Natural killer cell (primary cell): ENCODE data around the gene PDILT. TPM values are rescaled to one million over a fixed set of nuclear protein-coding genes. Genes with fewer than 3 reads are reported as not detected.

ENCODE experiments used
- ATAC-seq, 3 donors: fragments of 150-1000 bp in 2 of 3; fragments of 200-7000 bp in 1 of 3; cut with Tn5 transposase; 1 replicate in 1 of 3; 2 replicates in 2 of 3; pipeline ENCODE4 v1.10.0; 2021; ENCODE audit warnings: mild to moderate bottlenecking in 2 of 3, moderate library complexity in 2 of 3
- DNase-seq, 2 donors: peaks; one replicate each; pipeline versions ENCODE4 v3.0.0 to v3.0.0-alpha.2; 2013 to 2021; ENCODE audit warnings: mixed read lengths in 1 of 2
- H3K27ac ChIP-seq: one replicate; pipeline ENCODE4 v1.5.1; 2013; ENCODE audit warnings: mild to moderate bottlenecking, low read length
- H3K27me3 ChIP-seq: one replicate; pipeline ENCODE4 v1.6.1; 2013; ENCODE audit warnings: low read length; ENCODE audit not compliant: control insufficient read depth, insufficient read depth
- H3K36me3 ChIP-seq: one replicate; pipeline ENCODE4 v1.6.1; 2013; ENCODE audit warnings: low read length; ENCODE audit not compliant: control insufficient read depth, insufficient read depth
- H3K4me1 ChIP-seq: one replicate; pipeline ENCODE4 v1.6.1; 2013; ENCODE audit warnings: low read length; ENCODE audit not compliant: control insufficient read depth, insufficient read depth
- H3K4me3 ChIP-seq: one replicate; pipeline ENCODE4 v1.5.1; 2013; ENCODE audit warnings: low read length
- H3K9me3 ChIP-seq: one replicate; pipeline ENCODE4 v1.6.1; 2013; ENCODE audit warnings: low read length; ENCODE audit not compliant: control insufficient read depth, insufficient read depth
- H3K27ac Mint-ChIP-seq, 2 donors: one replicate each; pipeline ENCODE4 v1.8.0; 2022; ENCODE audit warnings: mild to moderate bottlenecking in 2 of 2, mixed read lengths in 2 of 2, moderate library complexity in 1 of 2
- H3K27me3 Mint-ChIP-seq, 2 donors: one replicate each; pipeline ENCODE4 v1.8.0; 2022; ENCODE audit warnings: low read depth in 2 of 2, mixed read lengths in 2 of 2
- H3K36me3 Mint-ChIP-seq: one replicate; pipeline ENCODE4 v1.8.0; 2022; ENCODE audit warnings: mixed read lengths
- H3K4me1 Mint-ChIP-seq, 2 donors: one replicate each; pipeline ENCODE4 v1.8.0; 2022; ENCODE audit warnings: mixed read lengths in 2 of 2
- H3K4me3 Mint-ChIP-seq: one replicate; pipeline ENCODE4 v1.8.0; 2022; ENCODE audit warnings: mild to moderate bottlenecking, moderate library complexity, mixed read lengths
- H3K9me3 Mint-ChIP-seq, 2 donors: one replicate each; pipeline ENCODE4 v1.8.0; 2022; ENCODE audit warnings: mixed read lengths in 2 of 2
- WGBS: methylation state at CpG from one replicate; pipeline ENCODE4 v1.1.7; 2013; ENCODE audit warnings: missing lambda C conversion rate; ENCODE audit not compliant: insufficient coverage; 5-methylcytosine and 5-hydroxymethylcytosine counted together
- intact Hi-C: fragments of 100-400 bp; cut with micrococcal nuclease; formaldehyde crosslinking; loops from one replicate; pipeline ENCODE4 v1.14.2; 2022
- total RNA-seq, 4 donors: library from RNA; stranded (reverse); fragments of 120-200 nt in 1 of 4; gene quantifications; one replicate each; pipeline versions ENCODE4 v1.2.3 to v1.2.4, GENCODE V29; 2013 to 2022
- TF ChIP-seq, protein P1 (sequence below): fragments of 200-600 bp; IDR thresholded peaks from one replicate; pipeline ENCODE4 v1.8.0; 2022; ENCODE audit warnings: antibody characterized with exemption

Gene PDILT
- total RNA-seq, 3 donors from 2014 or later (not counting 1 experiment from before 2014, with no cell fraction given), result not detected

DNA sequence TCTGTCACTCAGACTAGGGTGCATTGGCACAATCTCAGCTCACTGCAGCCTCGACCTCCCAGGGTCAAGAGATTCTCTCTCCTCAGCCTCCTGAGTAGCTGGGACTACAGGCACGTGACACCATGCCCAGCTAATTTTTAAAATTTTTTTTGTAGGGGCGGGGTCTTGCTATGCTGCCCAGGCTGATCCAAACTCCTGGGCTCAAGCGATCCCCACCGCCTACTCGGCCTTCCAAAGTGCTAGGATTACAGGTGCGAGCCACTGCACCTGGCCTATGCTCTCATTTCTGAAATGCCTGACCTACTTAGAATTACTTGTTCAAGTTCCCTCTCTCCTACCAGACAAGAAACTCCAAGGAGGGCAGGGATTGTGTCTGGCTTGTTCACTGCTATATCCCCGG is 72.1 kb downstream of the PDILT start:
- H3K27me3 Mint-ChIP-seq, result no peaks in the 10 kb centered on the region
- Histone ChIP-seq H3K27me3 (no peaks in the 10 kb centered on the region), H3K27ac (no peak overlapping the region), H3K4me3 (no peak overlapping the region), H3K9me3 (no peaks in the 10 kb centered on the region), H3K4me1 (no peaks in the 10 kb centered on the region), H3K36me3 (no peaks in the 10 kb centered on the region)
- H3K9me3 Mint-ChIP-seq, result no peaks in the 10 kb centered on the region
- H3K4me1 Mint-ChIP-seq, result no peaks in the 10 kb centered on the region
- no peak overlapping the region for H3K4me3 Mint-ChIP-seq
- no peak overlapping the region for H3K27ac Mint-ChIP-seq
- 89% methylated on average over 7 of the region's 8 CpGs for WGBS
- intact Hi-C loops, result no loop called here
- ATAC-seq (no peak), DNase-seq (no peak)
- TF ChIP-seq, protein P1, sequence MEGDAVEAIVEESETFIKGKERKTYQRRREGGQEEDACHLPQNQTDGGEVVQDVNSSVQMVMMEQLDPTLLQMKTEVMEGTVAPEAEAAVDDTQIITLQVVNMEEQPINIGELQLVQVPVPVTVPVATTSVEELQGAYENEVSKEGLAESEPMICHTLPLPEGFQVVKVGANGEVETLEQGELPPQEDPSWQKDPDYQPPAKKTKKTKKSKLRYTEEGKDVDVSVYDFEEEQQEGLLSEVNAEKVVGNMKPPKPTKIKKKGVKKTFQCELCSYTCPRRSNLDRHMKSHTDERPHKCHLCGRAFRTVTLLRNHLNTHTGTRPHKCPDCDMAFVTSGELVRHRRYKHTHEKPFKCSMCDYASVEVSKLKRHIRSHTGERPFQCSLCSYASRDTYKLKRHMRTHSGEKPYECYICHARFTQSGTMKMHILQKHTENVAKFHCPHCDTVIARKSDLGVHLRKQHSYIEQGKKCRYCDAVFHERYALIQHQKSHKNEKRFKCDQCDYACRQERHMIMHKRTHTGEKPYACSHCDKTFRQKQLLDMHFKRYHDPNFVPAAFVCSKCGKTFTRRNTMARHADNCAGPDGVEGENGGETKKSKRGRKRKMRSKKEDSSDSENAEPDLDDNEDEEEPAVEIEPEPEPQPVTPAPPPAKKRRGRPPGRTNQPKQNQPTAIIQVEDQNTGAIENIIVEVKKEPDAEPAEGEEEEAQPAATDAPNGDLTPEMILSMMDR, result no peak
- H3K36me3 Mint-ChIP-seq, result no peaks in the 10 kb centered on the region

- H3K4me3 Mint-ChIP-seq, result no peak overlapping the region
- H3K36me3 Mint-ChIP-seq, result no peaks in the 10 kb centered on the region
- H3K27ac Mint-ChIP-seq, result no peak overlapping the region
- no peaks in the 10 kb centered on the region for H3K27me3 Mint-ChIP-seq
- intact Hi-C loops, result no loop called here
- Histone ChIP-seq H3K9me3 (no peaks in the 10 kb centered on the region), H3K27ac (no peak overlapping the region), H3K36me3 (no peaks in the 10 kb centered on the region), H3K4me1 (no peaks in the 10 kb centered on the region), H3K27me3 (no peaks in the 10 kb centered on the region), H3K4me3 (no peak overlapping the region)
- no peaks in the 10 kb centered on the region for H3K4me1 Mint-ChIP-seq
- H3K9me3 Mint-ChIP-seq, result no peaks in the 10 kb centered on the region
- WGBS, result 76% methylated on average over 5 of the region's 5 CpGs
- TF ChIP-seq, protein P1, result no peak
- ATAC-seq (no peak), DNase-seq (no peak)
These were observed 72.9 kb downstream of the PDILT start for GRCh38 chr16:20331635-20332034.

DNA sequence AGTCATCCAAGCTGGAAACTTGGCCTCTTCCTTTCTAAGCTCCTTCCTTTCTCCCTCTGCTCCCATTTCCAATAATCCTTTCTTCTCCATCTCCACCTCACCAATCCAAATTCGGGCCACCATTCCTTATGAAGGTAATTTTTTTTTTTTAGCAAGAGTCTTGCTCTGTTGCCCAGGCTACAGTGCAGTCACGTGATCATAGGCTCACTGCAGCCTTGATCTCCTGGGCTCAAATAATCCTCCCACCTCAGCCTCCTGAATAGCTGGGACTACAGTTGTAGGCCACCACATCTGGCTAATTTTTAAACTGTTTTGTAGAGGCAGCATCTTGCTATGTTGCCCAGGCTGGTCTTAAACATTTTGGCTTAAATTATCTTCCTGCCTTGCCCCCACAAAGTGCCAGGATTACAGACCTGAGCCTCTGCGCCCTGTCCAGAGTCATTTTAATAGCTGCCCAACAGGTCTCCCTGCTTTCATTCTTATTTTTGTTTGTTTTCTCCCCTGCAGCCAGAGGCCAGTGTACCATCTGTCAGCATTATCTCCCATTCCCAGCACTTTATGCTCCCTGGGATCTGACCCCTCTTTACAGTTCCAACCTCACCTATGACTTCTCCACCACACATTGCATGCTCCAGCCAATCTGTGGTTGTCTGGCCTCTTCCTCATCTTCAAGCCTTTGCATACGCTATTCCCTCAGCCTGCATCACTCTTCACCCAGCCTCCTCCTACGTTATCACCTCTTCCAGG is 75.0 kb downstream of the PDILT start:
- Histone ChIP-seq H3K27ac (no peak overlapping the region), H3K4me1 (no peaks in the 10 kb centered on the region), H3K9me3 (no peaks in the 10 kb centered on the region), H3K27me3 (no peaks in the 10 kb centered on the region), H3K36me3 (no peaks in the 10 kb centered on the region), H3K4me3 (no peak overlapping the region)
- intact Hi-C loops, result no loop called here
- no peak for DNase-seq
- TF ChIP-seq, protein P1, result no peak
- no peak overlapping the region for H3K4me3 Mint-ChIP-seq
- no peaks in the 10 kb centered on the region for H3K27me3 Mint-ChIP-seq
- no peaks in the 10 kb centered on the region for H3K4me1 Mint-ChIP-seq
- WGBS, result 70% methylated on average over 5 of the region's 5 CpGs
- no peaks in the 10 kb centered on the region for H3K9me3 Mint-ChIP-seq
- no peaks in the 10 kb centered on the region for H3K36me3 Mint-ChIP-seq
- no peak for ATAC-seq
- H3K27ac Mint-ChIP-seq, result no peak overlapping the region
